ENCODE measurements around the gene NSMCE4A. TPM values are rescaled to one million over a fixed set of nuclear protein-coding genes. Genes with fewer than 3 reads are reported as not detected.

NSMCE4A gene
- total and polyA plus RNA-seq, 2 of the 8 experiments (the other 6 are each of a cell fraction or from before 2014, with no cell fraction given), result 48.6 to 66.0 TPM

DNA sequence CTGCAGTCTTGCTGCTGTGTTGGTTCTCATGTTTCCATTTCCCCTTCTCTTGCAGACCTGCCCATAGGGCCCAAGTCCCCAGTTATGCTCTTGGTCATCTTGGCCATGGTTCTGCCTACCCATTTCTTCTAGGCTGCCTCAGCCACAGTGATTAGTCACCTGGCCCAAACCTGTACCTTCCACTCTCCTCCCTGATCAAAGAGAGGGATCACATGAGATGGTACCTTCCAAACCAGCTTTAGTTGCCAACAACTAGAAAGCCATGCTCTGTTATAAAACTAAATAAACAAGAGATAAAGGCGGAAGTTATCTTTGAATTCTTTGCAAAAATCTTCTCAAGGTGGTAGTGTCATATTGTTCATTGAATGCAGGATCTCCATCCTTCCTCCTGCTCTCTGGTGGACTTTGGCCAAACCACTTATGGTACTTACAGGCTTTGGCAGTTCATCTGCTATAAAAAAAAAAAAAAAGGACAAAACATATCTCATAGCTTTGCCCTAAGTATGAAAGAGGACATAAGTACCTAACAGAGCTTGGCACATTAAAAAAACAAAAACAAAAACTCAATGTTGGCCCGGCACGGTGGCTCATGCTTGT, 39.7 kb upstream of the NSMCE4A start (continued):
- no peak for TF ChIP-seq SP4 (IDR thresholded peaks at IDR 0.05; ENCODE audit: low read length)
- TF ChIP-seq, protein P1, sequence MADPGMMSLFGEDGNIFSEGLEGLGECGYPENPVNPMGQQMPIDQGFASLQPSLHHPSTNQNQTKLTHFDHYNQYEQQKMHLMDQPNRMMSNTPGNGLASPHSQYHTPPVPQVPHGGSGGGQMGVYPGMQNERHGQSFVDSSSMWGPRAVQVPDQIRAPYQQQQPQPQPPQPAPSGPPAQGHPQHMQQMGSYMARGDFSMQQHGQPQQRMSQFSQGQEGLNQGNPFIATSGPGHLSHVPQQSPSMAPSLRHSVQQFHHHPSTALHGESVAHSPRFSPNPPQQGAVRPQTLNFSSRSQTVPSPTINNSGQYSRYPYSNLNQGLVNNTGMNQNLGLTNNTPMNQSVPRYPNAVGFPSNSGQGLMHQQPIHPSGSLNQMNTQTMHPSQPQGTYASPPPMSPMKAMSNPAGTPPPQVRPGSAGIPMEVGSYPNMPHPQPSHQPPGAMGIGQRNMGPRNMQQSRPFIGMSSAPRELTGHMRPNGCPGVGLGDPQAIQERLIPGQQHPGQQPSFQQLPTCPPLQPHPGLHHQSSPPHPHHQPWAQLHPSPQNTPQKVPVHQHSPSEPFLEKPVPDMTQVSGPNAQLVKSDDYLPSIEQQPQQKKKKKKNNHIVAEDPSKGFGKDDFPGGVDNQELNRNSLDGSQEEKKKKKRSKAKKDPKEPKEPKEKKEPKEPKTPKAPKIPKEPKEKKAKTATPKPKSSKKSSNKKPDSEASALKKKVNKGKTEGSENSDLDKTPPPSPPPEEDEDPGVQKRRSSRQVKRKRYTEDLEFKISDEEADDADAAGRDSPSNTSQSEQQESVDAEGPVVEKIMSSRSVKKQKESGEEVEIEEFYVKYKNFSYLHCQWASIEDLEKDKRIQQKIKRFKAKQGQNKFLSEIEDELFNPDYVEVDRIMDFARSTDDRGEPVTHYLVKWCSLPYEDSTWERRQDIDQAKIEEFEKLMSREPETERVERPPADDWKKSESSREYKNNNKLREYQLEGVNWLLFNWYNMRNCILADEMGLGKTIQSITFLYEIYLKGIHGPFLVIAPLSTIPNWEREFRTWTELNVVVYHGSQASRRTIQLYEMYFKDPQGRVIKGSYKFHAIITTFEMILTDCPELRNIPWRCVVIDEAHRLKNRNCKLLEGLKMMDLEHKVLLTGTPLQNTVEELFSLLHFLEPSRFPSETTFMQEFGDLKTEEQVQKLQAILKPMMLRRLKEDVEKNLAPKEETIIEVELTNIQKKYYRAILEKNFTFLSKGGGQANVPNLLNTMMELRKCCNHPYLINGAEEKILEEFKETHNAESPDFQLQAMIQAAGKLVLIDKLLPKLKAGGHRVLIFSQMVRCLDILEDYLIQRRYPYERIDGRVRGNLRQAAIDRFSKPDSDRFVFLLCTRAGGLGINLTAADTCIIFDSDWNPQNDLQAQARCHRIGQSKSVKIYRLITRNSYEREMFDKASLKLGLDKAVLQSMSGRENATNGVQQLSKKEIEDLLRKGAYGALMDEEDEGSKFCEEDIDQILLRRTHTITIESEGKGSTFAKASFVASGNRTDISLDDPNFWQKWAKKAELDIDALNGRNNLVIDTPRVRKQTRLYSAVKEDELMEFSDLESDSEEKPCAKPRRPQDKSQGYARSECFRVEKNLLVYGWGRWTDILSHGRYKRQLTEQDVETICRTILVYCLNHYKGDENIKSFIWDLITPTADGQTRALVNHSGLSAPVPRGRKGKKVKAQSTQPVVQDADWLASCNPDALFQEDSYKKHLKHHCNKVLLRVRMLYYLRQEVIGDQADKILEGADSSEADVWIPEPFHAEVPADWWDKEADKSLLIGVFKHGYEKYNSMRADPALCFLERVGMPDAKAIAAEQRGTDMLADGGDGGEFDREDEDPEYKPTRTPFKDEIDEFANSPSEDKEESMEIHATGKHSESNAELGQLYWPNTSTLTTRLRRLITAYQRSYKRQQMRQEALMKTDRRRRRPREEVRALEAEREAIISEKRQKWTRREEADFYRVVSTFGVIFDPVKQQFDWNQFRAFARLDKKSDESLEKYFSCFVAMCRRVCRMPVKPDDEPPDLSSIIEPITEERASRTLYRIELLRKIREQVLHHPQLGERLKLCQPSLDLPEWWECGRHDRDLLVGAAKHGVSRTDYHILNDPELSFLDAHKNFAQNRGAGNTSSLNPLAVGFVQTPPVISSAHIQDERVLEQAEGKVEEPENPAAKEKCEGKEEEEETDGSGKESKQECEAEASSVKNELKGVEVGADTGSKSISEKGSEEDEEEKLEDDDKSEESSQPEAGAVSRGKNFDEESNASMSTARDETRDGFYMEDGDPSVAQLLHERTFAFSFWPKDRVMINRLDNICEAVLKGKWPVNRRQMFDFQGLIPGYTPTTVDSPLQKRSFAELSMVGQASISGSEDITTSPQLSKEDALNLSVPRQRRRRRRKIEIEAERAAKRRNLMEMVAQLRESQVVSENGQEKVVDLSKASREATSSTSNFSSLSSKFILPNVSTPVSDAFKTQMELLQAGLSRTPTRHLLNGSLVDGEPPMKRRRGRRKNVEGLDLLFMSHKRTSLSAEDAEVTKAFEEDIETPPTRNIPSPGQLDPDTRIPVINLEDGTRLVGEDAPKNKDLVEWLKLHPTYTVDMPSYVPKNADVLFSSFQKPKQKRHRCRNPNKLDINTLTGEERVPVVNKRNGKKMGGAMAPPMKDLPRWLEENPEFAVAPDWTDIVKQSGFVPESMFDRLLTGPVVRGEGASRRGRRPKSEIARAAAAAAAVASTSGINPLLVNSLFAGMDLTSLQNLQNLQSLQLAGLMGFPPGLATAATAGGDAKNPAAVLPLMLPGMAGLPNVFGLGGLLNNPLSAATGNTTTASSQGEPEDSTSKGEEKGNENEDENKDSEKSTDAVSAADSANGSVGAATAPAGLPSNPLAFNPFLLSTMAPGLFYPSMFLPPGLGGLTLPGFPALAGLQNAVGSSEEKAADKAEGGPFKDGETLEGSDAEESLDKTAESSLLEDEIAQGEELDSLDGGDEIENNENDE (IDR thresholded peaks at IDR 0.05; ENCODE audit: insufficient replicate concordance, low read length), result no peak
- TF ChIP-seq, protein P2, sequence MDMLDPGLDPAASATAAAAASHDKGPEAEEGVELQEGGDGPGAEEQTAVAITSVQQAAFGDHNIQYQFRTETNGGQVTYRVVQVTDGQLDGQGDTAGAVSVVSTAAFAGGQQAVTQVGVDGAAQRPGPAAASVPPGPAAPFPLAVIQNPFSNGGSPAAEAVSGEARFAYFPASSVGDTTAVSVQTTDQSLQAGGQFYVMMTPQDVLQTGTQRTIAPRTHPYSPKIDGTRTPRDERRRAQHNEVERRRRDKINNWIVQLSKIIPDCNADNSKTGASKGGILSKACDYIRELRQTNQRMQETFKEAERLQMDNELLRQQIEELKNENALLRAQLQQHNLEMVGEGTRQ (IDR thresholded peaks at IDR 0.05; ENCODE audit: low read length), result no peak

Data from H1 (cell line).